Keratinocyte (primary cell): ENCODE measurements around the gene TNS1.

Experiments
- EZH2 ChIP-seq: IDR thresholded peaks from one replicate; pipeline ENCODE4 v1.6.1; 2012; ENCODE audit warnings: inconsistent platforms, mild to moderate bottlenecking, low read length, moderate library complexity
- TF ChIP-seq, protein P1 (sequence below), 3 experiments: IDR thresholded peaks in 1 of 3; conservative IDR thresholded peaks in 1 of 3; optimal IDR thresholded peaks in 1 of 3; 2 replicates in 2 of 3; 3 replicates in 1 of 3; pipeline versions ENCODE3 to v1.5.1; 2011; ENCODE audit warnings: low read length in 3 of 3, mild to moderate bottlenecking in 3 of 3, moderate library complexity in 2 of 3, control low read depth in 1 of 3, inconsistent platforms in 1 of 3; ENCODE audit not compliant: insufficient read depth in 2 of 3; ENCODE audit errors: extremely low read depth in 1 of 3

GRCh38 chr2:217845301-217845700 is 157.5 kb downstream of the TNS1 start:
- TF ChIP-seq, protein P1, sequence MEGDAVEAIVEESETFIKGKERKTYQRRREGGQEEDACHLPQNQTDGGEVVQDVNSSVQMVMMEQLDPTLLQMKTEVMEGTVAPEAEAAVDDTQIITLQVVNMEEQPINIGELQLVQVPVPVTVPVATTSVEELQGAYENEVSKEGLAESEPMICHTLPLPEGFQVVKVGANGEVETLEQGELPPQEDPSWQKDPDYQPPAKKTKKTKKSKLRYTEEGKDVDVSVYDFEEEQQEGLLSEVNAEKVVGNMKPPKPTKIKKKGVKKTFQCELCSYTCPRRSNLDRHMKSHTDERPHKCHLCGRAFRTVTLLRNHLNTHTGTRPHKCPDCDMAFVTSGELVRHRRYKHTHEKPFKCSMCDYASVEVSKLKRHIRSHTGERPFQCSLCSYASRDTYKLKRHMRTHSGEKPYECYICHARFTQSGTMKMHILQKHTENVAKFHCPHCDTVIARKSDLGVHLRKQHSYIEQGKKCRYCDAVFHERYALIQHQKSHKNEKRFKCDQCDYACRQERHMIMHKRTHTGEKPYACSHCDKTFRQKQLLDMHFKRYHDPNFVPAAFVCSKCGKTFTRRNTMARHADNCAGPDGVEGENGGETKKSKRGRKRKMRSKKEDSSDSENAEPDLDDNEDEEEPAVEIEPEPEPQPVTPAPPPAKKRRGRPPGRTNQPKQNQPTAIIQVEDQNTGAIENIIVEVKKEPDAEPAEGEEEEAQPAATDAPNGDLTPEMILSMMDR (optimal IDR thresholded peaks at IDR 0.05 in 1 of 3, IDR thresholded peaks at IDR 0.05 in 1 of 3, conservative IDR thresholded peaks at IDR 0.05 in 1 of 3; ENCODE audit: extremely low read depth in 1 of 3, insufficient read depth in 2 of 3, low read length in 3 of 3), result no peak
- TF ChIP-seq EZH2, result no peak
